ENCODE results near the gene ZMYND8. TPM values are rescaled to one million over a fixed set of nuclear protein-coding genes. Genes with fewer than 3 reads are reported as not detected.

ZMYND8 gene
- total and polyA plus RNA-seq, 2 of the 8 experiments (the other 6 are each of a cell fraction or from before 2014, with no cell fraction given), result 50.5 to 163 TPM

DNA sequence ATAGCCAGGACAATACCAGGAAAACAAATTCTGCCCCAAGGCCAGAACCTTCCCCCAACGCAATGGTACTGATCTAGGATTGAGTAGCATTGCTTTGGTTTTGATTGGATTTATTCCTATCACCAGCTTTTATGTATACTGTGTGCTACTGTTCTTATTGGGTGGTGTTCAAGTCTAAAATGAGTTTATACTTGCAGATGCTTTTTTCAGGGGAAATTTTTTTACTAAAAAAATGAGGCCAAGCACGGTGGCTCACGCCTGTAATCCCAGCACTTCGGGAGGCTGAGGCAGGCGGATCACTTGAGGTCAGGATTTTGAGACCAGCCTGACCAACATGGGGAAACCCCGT, 116.8 kb downstream of the ZMYND8 start:
- peaks cover 6 to 10% of the 10 kb centered on the region in 2 experiments for H4K20me1 ChIP-seq (replicated peaks in 1 of 2; ENCODE audit: control insufficient read depth in 1 of 2, insufficient read depth in 2 of 2, low read length in 2 of 2)
- no peak overlapping the region for H3K56ac ChIP-seq (replicated peaks; ENCODE audit: insufficient read length, low read depth, low read length)
- no peak overlapping the region for H3K14ac ChIP-seq (ENCODE audit: insufficient read length)
- no peak overlapping the region for H2BK15ac ChIP-seq (ENCODE audit: low read length)
- 90% methylated on average over 6 of the region's 6 CpGs; no CpG with 5 or more reads in 1 of the 2 experiments for WGBS, 2 experiments (ENCODE audit: extremely low coverage in 1 of 2, insufficient coverage in 1 of 2, insufficient read length in 1 of 2, insufficient replicate concordance in 2 of 2, low coverage in 1 of 2, low lambda C conversion rate in 2 of 2, missing lambda C conversion rate in 1 of 2)
- no peaks in the 10 kb centered on the region for H3K9me3 ChIP-seq (ENCODE audit: insufficient read depth in 2 of 2, low read depth in 1 of 2, low read length in 1 of 2)
- no peak overlapping the region for H2BK5ac ChIP-seq (ENCODE audit: low read depth, low read length)
- H2BK12ac ChIP-seq (ENCODE audit: low read depth, low read length), result no peak overlapping the region
- H3K4me1 ChIP-seq (replicated peaks in 1 of 4; ENCODE audit: control insufficient read depth in 3 of 4, insufficient read depth in 4 of 4, low read length in 3 of 4), result no peaks in the 10 kb centered on the region
- ChIA-PET POLR2A (ENCODE audit: partially characterized antibody) (no interaction called here), CTCF (ENCODE audit: partially characterized antibody) (no interaction called here)
- FAIRE-seq (no peak), DNase-seq (ENCODE audit: low read depth in 1 of 2, low spot score in 2 of 2) (no peak)
- no peak overlapping the region for H3K9ac ChIP-seq (replicated peaks in 1 of 4; ENCODE audit: extremely low read depth in 1 of 4, low read depth in 3 of 4, low read length in 3 of 4)
- peaks cover 10% of the 10 kb centered on the region; the same call in 1 of the 2 replicates for H3K79me1 ChIP-seq (ENCODE audit: low read depth, low read length)
- H3K4ac ChIP-seq (replicated peaks; ENCODE audit: insufficient read length, low read depth, low read length), result no peak overlapping the region
- H4K5ac ChIP-seq (ENCODE audit: insufficient read length, low read depth, low read length), result no peak overlapping the region
- no peak overlapping the region for H3K4me3 ChIP-seq (ENCODE audit: extremely low read depth in 1 of 4, insufficient read depth in 2 of 4, low read depth in 3 of 4, low read length in 4 of 4)
- no peak overlapping the region for H2AK5ac ChIP-seq (ENCODE audit: low read depth, low read length)
- H3K79me2 ChIP-seq (ENCODE audit: control insufficient read depth in 1 of 2, insufficient read depth in 2 of 2, low read length in 2 of 2), result peaks cover 0 to 34% of the 10 kb centered on the region in 2 experiments; a peak in 3 of 4 replicates
- no peak overlapping the region for H2BK20ac ChIP-seq (ENCODE audit: low read length)
- no peak overlapping the region for H3K18ac ChIP-seq (ENCODE audit: extremely low read depth, low read length)
- H4K8ac ChIP-seq (ENCODE audit: extremely low read depth, insufficient read depth, low read length), result no peak overlapping the region
- no peak overlapping the region for H2BK120ac ChIP-seq (replicated peaks; ENCODE audit: low read depth, low read length)
- no peak overlapping the region for H4K91ac ChIP-seq (replicated peaks; ENCODE audit: insufficient read length, low read length)
- H3K23ac ChIP-seq (ENCODE audit: insufficient read length), result no peak overlapping the region
- no peak overlapping the region for H3K4me2 ChIP-seq (ENCODE audit: insufficient read depth in 1 of 2, low read depth in 2 of 2, low read length in 2 of 2)
- H3K27ac ChIP-seq (ENCODE audit: low read depth, low read length), result no peak overlapping the region
- H3K36me3 ChIP-seq (ENCODE audit: control insufficient read depth in 2 of 4, insufficient read depth in 4 of 4, low read length in 3 of 4), result peaks cover 35 to 81% (median 66%) of the 10 kb centered on the region in 4 experiments
- H3K27me3 ChIP-seq (replicated peaks in 1 of 4; ENCODE audit: control insufficient read depth in 3 of 4, extremely low read depth in 1 of 4, insufficient read depth in 3 of 4, low read length in 3 of 4), result no peaks in the 10 kb centered on the region
- no peaks in the 10 kb centered on the region for H3K23me2 ChIP-seq (ENCODE audit: low read depth, low read length)
- no peak overlapping the region for H2AFZ ChIP-seq (ENCODE audit: low read length)
- no peak for TF ChIP-seq SIRT6 (IDR thresholded peaks at IDR 0.05; ENCODE audit: low read length)
- TF ChIP-seq CHD1 (IDR thresholded peaks at IDR 0.05; ENCODE audit: low read depth, low read length), result no peak
- no peak for TF ChIP-seq TEAD4 (IDR thresholded peaks at IDR 0.05; ENCODE audit: low read depth, low read length)
- TF ChIP-seq BRCA1 (IDR thresholded peaks at IDR 0.05; ENCODE audit: low read depth, low read length), result no peak
- no peak for TF ChIP-seq SP2 (IDR thresholded peaks at IDR 0.05; ENCODE audit: low read length)
- TF ChIP-seq CBX8 (IDR thresholded peaks at IDR 0.05; ENCODE audit: borderline replicate concordance, low read depth, low read length), result no peak
- TF ChIP-seq GABPA (IDR thresholded peaks at IDR 0.05; ENCODE audit: borderline replicate concordance, insufficient read depth, low read length), result no peak
- no peak for TF ChIP-seq ASH2L (IDR thresholded peaks at IDR 0.05; ENCODE audit: low read length)
- no peak for TF ChIP-seq EZH2 (IDR thresholded peaks at IDR 0.05; ENCODE audit: low read depth, low read length, severe bottlenecking)

Data from H1 (cell line).